B cell (primary cell): Measurements from ENCODE around the gene SLC19A1.

Source experiments
- CTCF ChIP-seq: fragments of 200-600 bp; IDR thresholded peaks from one replicate; pipeline ENCODE4 v1.8.0; 2022; ENCODE audit warnings: antibody characterized with exemption, mild to moderate bottlenecking
- EZH2 ChIP-seq: IDR thresholded peaks from 2 replicates; pipeline ENCODE4 v1.6.1; 2012; ENCODE audit warnings: borderline replicate concordance, low read depth, mild to moderate bottlenecking, moderate library complexity, low read length; ENCODE audit not compliant: insufficient read depth, poor library complexity, severe bottlenecking

- TF ChIP-seq EZH2 (no peak), CTCF (no peak)
Observed at GRCh38 chr21:45474323-45474950, 67.8 kb downstream of the SLC19A1 start.
